ENCODE measurements around the gene ARHGEF17.

DNA sequence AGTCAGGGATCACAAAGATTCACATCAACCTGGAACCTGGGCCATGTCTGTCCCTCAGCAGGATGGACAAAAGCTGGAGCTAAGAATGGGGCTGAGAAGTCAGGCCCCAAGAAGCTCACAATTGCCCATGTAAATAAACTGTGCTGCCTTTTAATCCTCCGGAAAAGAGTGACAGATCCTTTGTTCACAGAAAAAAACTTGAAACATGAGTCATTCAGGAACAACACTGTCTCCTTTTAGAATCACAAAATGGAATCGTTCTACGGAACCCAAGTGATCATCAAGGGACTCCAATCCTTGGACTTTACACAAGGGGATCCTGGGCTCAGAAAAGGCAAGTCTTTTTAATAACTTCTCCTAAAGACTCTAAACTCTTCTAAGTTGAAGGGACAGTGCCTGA lies 104.2 kb downstream of the ARHGEF17 start:
- TF ChIP-seq, protein P1, sequence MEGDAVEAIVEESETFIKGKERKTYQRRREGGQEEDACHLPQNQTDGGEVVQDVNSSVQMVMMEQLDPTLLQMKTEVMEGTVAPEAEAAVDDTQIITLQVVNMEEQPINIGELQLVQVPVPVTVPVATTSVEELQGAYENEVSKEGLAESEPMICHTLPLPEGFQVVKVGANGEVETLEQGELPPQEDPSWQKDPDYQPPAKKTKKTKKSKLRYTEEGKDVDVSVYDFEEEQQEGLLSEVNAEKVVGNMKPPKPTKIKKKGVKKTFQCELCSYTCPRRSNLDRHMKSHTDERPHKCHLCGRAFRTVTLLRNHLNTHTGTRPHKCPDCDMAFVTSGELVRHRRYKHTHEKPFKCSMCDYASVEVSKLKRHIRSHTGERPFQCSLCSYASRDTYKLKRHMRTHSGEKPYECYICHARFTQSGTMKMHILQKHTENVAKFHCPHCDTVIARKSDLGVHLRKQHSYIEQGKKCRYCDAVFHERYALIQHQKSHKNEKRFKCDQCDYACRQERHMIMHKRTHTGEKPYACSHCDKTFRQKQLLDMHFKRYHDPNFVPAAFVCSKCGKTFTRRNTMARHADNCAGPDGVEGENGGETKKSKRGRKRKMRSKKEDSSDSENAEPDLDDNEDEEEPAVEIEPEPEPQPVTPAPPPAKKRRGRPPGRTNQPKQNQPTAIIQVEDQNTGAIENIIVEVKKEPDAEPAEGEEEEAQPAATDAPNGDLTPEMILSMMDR (IDR thresholded peaks at IDR 0.05) = no peak
- no peak for TF ChIP-seq EZH2 (IDR thresholded peaks at IDR 0.05)

All from neural progenitor cell (in vitro differentiated cells).